ENCODE measurements around the gene FBXO11.

GRCh38 chr2:47774567-47774966, 131.7 kb downstream of the FBXO11 start:
- TF ChIP-seq POLR2A (IDR thresholded peaks at IDR 0.05) (no peak), CTCF (IDR thresholded peaks at IDR 0.05) (no peak), POLR2AphosphoS5 (IDR thresholded peaks at IDR 0.05; ENCODE audit: insufficient read depth in 1 of 2, low read depth in 1 of 2) (no peak)
